Measurements from ENCODE around the gene PRPF38B.

PRPF38B gene

GRCh38 chr1:108747171-108747850 is 55.2 kb downstream of the PRPF38B start:
- Mint-ChIP-seq H3K27ac (peak overlapping the region; percentile 100), H3K9me3 (no peaks in the 10 kb centered on the region), H3K4me3 (peak overlapping the region; percentile 91), H3K4me1 (ENCODE audit: low read depth) (peaks cover 38% of the 10 kb centered on the region), H3K36me3 (ENCODE audit: low read depth) (peaks cover 41% of the 10 kb centered on the region), H3K27me3 (no peaks in the 10 kb centered on the region)
- intact Hi-C loops (cut with micrococcal nuclease) = loop anchor here (2.0 kb wide), 2 partner anchors 55 to 191 kb away; partner anchors contain the start of gene PRPF38B

GRCh38 chr1:108747898-108748297 is 55.8 kb downstream of the PRPF38B start:
- Mint-ChIP-seq H3K27me3 (no peaks in the 10 kb centered on the region), H3K4me3 (no peak overlapping the region), H3K9me3 (no peaks in the 10 kb centered on the region), H3K4me1 (ENCODE audit: low read depth) (peaks cover 32% of the 10 kb centered on the region), H3K36me3 (ENCODE audit: low read depth) (peaks cover 45% of the 10 kb centered on the region), H3K27ac (peak overlapping the region; percentile 100)
- intact Hi-C loops (cut with micrococcal nuclease) = loop anchor here (2.0 kb wide), 2 partner anchors 55 to 191 kb away; partner anchors contain the start of gene PRPF38B

GRCh38 chr1:108749081-108749480 is 57.0 kb downstream of the PRPF38B start:
- Mint-ChIP-seq H3K36me3 (ENCODE audit: low read depth) (peaks cover 50% of the 10 kb centered on the region), H3K4me3 (no peak overlapping the region), H3K9me3 (no peaks in the 10 kb centered on the region), H3K27ac (no peak overlapping the region), H3K27me3 (no peaks in the 10 kb centered on the region), H3K4me1 (ENCODE audit: low read depth) (peaks cover 30% of the 10 kb centered on the region)
- intact Hi-C loops (cut with micrococcal nuclease) = no loop called here

GRCh38 chr1:108750476-108751181 is 58.5 kb downstream of the PRPF38B start:
- Mint-ChIP-seq H3K27me3 (no peaks in the 10 kb centered on the region), H3K4me3 (no peak overlapping the region), H3K27ac (no peak overlapping the region), H3K36me3 (ENCODE audit: low read depth) (peaks cover 62% of the 10 kb centered on the region), H3K9me3 (no peaks in the 10 kb centered on the region), H3K4me1 (ENCODE audit: low read depth) (peaks cover 30% of the 10 kb centered on the region)
- intact Hi-C loops (cut with micrococcal nuclease) = no loop called here
